Activated CD4-positive, alpha-beta T cell treated with anti-CD3 and anti-CD28 coated beads, Interleukin-2, amount 50 U/mL, for 16 hours (primary cell): ENCODE measurements around the gene REP15.
"Not testable (repeated sequence)": the region's sequence is repeated elsewhere in the genome, so short reads cannot be mapped to it uniquely, and the experiment has no call there.

Source experiments
- DNase-seq: peaks from one replicate; pipeline ENCODE4 v3.0.0-alpha.2; 2020

The REP15 gene

GRCh38 chr12:27703720-27704452 lies 7.6 kb downstream of the REP15 start:
- peak; percentile 81 for DNase-seq

GRCh38 chr12:27705263-27705662 lies 9.0 kb downstream of the REP15 start:
- no peak for DNase-seq

- no peak for DNase-seq
Measured at GRCh38 chr12:27707216-27707615, 11.0 kb downstream of the REP15 start.

- DNase-seq, result no peak
Measured at GRCh38 chr12:27709212-27709931, 13.1 kb downstream of the REP15 start.

GRCh38 chr12:27709932-27710591 lies 13.8 kb downstream of the REP15 start:
- DNase-seq, result no peak

DNA sequence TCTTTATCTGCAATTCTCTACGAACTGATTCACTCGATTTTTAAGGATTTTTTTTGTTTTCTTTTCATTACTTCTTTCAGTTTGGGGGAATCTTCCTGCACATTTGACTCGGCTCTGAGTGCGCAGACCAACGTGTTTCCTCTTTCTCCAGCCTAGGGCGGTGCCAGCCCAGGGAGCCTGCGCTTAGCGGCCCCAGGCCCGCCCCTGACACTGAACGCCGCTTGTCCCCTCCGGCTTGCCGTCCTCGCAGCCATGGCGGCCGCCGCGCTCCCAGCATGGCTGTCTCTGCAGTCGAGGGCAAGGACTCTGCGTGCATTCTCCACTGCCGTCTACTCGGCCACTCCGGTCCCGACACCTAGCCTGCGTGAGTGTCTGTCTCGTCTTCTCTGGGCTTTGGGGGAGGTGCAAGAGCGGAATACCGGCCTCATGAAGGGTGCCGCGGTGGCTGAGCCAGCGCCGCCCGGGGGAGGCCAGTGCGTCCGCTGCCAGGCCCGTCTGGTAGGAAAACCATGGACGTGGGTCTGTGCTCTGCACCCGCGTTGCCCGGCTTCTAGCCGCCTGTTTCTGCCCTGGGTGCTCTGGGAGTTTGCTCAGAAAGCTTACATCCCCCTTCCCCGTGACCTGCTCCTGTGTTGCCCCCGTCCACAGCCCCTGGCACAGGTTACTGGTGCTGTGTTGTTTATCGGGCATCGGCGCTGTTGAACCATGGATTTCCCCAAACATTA lies 14.5 kb downstream of the REP15 start, which contains the start of gene MRPS35:
Gene MRPS35 (plus strand): TSS at position 241 of the 725 bp plus-strand sequence. CDS start 12 bp downstream, at position 253.
- peak; percentile 93 for DNase-seq

GRCh38 chr12:27711317-27711682 lies 15.1 kb downstream of the REP15 start:
- peak; percentile 35 for DNase-seq

GRCh38 chr12:27711967-27712366 lies 15.7 kb downstream of the REP15 start:
- DNase-seq, result no peak

- no peak for DNase-seq
Measured at GRCh38 chr12:27723212-27723611, 27.0 kb downstream of the REP15 start.

GRCh38 chr12:27730097-27730588 lies 33.9 kb downstream of the REP15 start:
- DNase-seq, result no peak

DNA sequence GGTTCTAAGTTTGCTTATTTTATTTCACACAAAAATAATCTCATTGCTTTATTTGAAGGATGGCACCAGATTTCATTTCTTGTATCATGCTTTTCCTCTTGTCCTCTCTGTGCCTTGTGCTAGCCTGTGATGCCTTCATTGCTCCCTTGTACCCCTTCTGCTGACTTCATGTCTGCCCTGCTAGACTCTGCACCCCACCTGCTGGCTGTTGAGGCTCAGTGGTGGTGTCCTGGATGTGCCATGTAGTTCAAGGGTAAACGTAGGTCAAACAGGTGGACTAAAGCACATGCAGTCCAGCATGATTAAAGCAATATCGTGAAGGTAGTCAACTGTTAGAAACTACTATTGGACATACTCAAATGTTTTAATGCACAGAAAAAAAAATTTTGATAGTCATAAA lies 36.0 kb downstream of the REP15 start:
- peak; percentile 15 for DNase-seq

DNA sequence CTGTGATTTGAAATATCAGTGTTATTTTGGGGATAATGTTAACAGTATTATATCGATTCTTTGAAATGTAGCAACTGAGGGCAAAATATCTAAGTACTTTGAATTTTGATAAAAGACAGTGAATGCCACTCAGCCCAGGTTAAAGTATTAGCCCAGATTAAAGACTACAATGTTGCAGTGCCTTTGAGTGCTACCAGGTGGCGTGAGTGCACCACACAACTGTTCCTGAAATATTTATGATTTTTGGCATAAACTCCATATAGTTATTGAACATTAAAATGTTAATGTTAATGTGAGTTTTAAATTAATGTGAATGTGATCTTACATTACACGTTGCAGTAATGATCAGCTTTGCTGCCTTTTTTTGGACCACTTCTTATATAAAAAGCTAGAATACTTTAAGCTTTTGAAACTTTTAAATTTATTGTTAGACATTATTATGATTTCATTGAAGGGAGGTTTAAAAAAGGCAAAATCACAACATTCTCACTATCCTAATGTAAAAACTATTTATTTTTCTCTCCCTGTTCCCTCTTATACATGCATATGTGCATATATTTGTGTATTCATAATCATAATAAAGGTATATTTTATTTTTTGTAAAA lies 36.9 kb downstream of the REP15 start:
- peak; percentile 27 for DNase-seq

DNA sequence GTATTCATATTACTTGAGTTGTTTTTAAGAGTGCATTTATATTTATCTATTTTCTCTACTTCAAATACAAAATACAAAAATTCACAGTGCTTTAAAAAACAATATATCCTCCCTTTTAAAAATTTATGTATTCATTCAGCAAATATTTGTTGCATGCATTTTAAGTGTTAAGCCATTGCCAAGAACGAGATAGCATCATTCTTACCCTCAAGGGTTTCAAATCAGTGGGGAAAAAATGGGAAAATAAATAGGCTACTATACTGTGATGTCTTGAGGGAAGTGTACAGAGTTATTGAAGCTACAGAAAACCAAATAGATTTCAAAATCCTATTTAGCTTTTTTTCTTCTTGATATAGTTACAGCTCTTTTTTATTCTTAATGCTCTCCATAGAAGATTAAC lies 37.5 kb downstream of the REP15 start:
- DNase-seq, result no peak

DNA sequence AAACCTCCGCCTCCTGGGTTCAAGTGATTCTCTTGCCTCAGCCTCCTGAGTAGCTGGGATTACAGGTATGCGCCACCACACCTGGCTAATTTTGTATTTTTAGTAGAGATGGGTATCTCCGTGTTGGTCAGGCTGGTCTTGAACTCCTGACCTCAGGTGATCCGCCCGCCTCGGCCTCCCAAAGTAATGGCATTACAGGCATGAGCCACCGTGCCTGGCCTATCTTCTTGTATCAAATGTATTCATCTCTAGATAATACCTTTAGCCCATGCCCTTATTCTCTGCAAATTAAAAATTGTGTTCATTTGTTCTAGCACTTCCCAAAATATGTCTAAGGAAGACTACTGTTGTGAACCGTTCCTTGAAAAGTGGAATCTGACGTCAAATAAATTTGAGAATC lies 38.1 kb downstream of the REP15 start:
- not testable (repeated sequence) for DNase-seq

DNA sequence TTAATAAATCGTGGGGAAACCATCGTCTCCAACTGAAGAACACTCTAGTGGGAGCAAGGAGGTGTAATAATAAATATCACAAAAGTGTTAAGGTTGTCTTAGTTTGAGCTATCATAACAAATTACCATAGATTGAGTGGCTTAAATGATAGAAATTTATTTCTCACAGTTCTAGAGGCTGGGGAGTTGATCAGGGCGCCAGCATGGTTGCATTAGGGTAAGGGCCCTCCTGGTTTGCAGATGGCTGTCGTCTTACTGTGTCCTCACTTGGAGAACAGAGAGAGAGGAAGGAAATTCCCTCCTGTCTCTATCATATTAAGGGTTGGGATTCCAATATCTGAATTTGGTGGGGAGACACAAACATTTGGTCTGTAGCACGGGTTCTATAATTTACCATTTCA lies 47.4 kb downstream of the REP15 start:
- DNase-seq, result no peak

GRCh38 chr12:27745734-27746133 lies 49.5 kb downstream of the REP15 start:
- DNase-seq, result not testable (repeated sequence)
